H1 (cell line): Measurements from ENCODE around the gene KCNMA1. TPM values are rescaled to one million over a fixed set of nuclear protein-coding genes. Genes with fewer than 3 reads are reported as not detected.

Source experiments
- CTCF ChIA-PET: fragments of 300-600 bp; sonication (Branson Sonifier 250); formaldehyde crosslinking; loops from one replicate; lab custom pipeline; 2021; ENCODE audit not compliant: partially characterized antibody; lab: Charles Lee
- POLR2A ChIA-PET: fragments of 300-600 bp; sonication (Branson Sonifier 250); formaldehyde crosslinking; loops from one replicate; lab custom pipeline; 2021; ENCODE audit warnings: inconsistent platforms; ENCODE audit not compliant: partially characterized antibody; lab: Charles Lee
- DNase-seq, 2 experiments: peaks; one replicate each; pipeline versions ENCODE4 v3.0.0 to v3.0.0-alpha.2; 2010 to 2022; ENCODE audit warnings: low spot score in 2 of 2, low read depth in 1 of 2, mixed read lengths in 1 of 2
- FAIRE-seq: peaks from 2 replicates; lab custom pipeline; 2011; peaks lifted over from hg19 to GRCh38; lab: Jason Lieb, UNC
- H2AFZ ChIP-seq: 2 replicates; pipeline ENCODE4 v1.8.1; 2012; ENCODE audit warnings: low read length, inconsistent platforms
- H2AK5ac ChIP-seq: 2 replicates; pipeline ENCODE4 v1.6.1; 2013; ENCODE audit warnings: low read depth, low read length
- H2BK120ac ChIP-seq: replicated peaks from 2 replicates; pipeline ENCODE3; 2013; ENCODE audit warnings: low read depth, low read length, inconsistent platforms
- H2BK12ac ChIP-seq: 2 replicates; pipeline ENCODE4 v1.6.1; 2013; ENCODE audit warnings: low read depth, low read length
- H2BK15ac ChIP-seq: 2 replicates; pipeline ENCODE4 v1.6.1; 2013; ENCODE audit warnings: low read length
- H2BK20ac ChIP-seq: 2 replicates; pipeline ENCODE4 v1.6.1; 2013; ENCODE audit warnings: low read length
- H2BK5ac ChIP-seq: 2 replicates; pipeline ENCODE4 v1.6.1; 2013; ENCODE audit warnings: low read depth, low read length
- H3K14ac ChIP-seq: 2 replicates; pipeline ENCODE4 v1.6.1; 2013; ENCODE audit warnings: inconsistent platforms; ENCODE audit not compliant: insufficient read length
- H3K18ac ChIP-seq: 2 replicates; pipeline ENCODE4 v1.6.1; 2013; ENCODE audit warnings: low read length; ENCODE audit errors: extremely low read depth
- H3K23ac ChIP-seq: 2 replicates; pipeline ENCODE4 v1.6.1; 2013; ENCODE audit warnings: inconsistent platforms; ENCODE audit not compliant: insufficient read length
- H3K23me2 ChIP-seq: 2 replicates; pipeline ENCODE4 v1.6.1; 2013; ENCODE audit warnings: low read depth, low read length
- H3K27ac ChIP-seq: 2 replicates; pipeline ENCODE4 v1.6.1; 2011; ENCODE audit warnings: low read depth, low read length, inconsistent platforms
- H3K27me3 ChIP-seq, 4 experiments: replicated peaks in 1 of 4; 1 replicate in 1 of 4; 2 replicates in 3 of 4; pipeline versions ENCODE4 v1.6.1 to v1.8.1; 2011 to 2013; ENCODE audit warnings: low read length in 3 of 4, mild to moderate bottlenecking in 3 of 4, inconsistent platforms in 2 of 4, mixed read lengths in 2 of 4, moderate library complexity in 1 of 4; ENCODE audit not compliant: control insufficient read depth in 3 of 4, insufficient read depth in 3 of 4; ENCODE audit errors: extremely low read depth in 1 of 4
- H3K36me3 ChIP-seq, 4 experiments: 2 replicates each; pipeline versions ENCODE4 v1.6.1 to v1.8.1; 2011 to 2013; ENCODE audit warnings: mild to moderate bottlenecking in 4 of 4, low read length in 3 of 4, moderate library complexity in 2 of 4, control low read depth in 1 of 4, inconsistent platforms in 1 of 4; ENCODE audit not compliant: insufficient read depth in 4 of 4, control insufficient read depth in 2 of 4
- H3K4ac ChIP-seq: replicated peaks from 2 replicates; pipeline ENCODE3; 2013; ENCODE audit warnings: low read length, low read depth, mixed read lengths, inconsistent platforms; ENCODE audit not compliant: insufficient read length
- H3K4me1 ChIP-seq, 4 experiments: replicated peaks in 1 of 4; 1 replicate in 1 of 4; 2 replicates in 3 of 4; pipeline versions ENCODE4 v1.6.1 to v1.8.1; 2011 to 2013; ENCODE audit warnings: low read length in 3 of 4, inconsistent platforms in 2 of 4, mixed read lengths in 1 of 4; ENCODE audit not compliant: insufficient read depth in 4 of 4, control insufficient read depth in 3 of 4
- H3K4me2 ChIP-seq, 2 experiments: 2 replicates each; pipeline versions ENCODE4 v1.6.1 to v1.8.1; 2011 to 2013; ENCODE audit warnings: low read depth in 2 of 2, low read length in 2 of 2, control low read depth in 1 of 2, inconsistent platforms in 1 of 2, mild to moderate bottlenecking in 1 of 2; ENCODE audit not compliant: insufficient read depth in 1 of 2
- H3K4me3 ChIP-seq, 4 experiments: fragments of 200-600, 300-600 bp in 1 of 4; sonication (generic), shearing (Covaris generic), sonication (Bioruptor Twin) in 1 of 4; 2 replicates each; pipeline versions ENCODE4 v1.5.1 to v1.8.1; 2011 to 2016; ENCODE audit warnings: low read length in 4 of 4, low read depth in 3 of 4, control low read depth in 2 of 4, inconsistent platforms in 2 of 4, mild to moderate bottlenecking in 2 of 4, mixed read lengths in 1 of 4, moderate library complexity in 1 of 4; ENCODE audit not compliant: insufficient read depth in 2 of 4; ENCODE audit errors: extremely low read depth in 1 of 4
- H3K56ac ChIP-seq: replicated peaks from 2 replicates; pipeline ENCODE3; 2013; ENCODE audit warnings: low read depth, mild to moderate bottlenecking, mixed read lengths, low read length, inconsistent platforms; ENCODE audit not compliant: insufficient read length
- H3K79me1 ChIP-seq: 2 replicates; pipeline ENCODE4 v1.6.1; 2013; ENCODE audit warnings: low read depth, low read length, control low read depth
- H3K79me2 ChIP-seq, 2 experiments: 2 replicates each; pipeline versions ENCODE4 v1.6.1 to v1.8.1; 2012 to 2013; ENCODE audit warnings: low read length in 2 of 2, mild to moderate bottlenecking in 2 of 2, inconsistent platforms in 1 of 2; ENCODE audit not compliant: insufficient read depth in 2 of 2, control insufficient read depth in 1 of 2
- H3K9ac ChIP-seq, 4 experiments: replicated peaks in 1 of 4; 1 replicate in 1 of 4; 2 replicates in 3 of 4; pipeline versions ENCODE4 v1.6.1 to v1.8.1; 2011 to 2013; ENCODE audit warnings: low read depth in 3 of 4, low read length in 3 of 4, control low read depth in 2 of 4, mild to moderate bottlenecking in 2 of 4, moderate library complexity in 2 of 4, inconsistent platforms in 1 of 4; ENCODE audit errors: extremely low read depth in 1 of 4
- H3K9me3 ChIP-seq, 2 experiments: 2 replicates each; pipeline versions ENCODE4 v1.6.1 to v1.8.1; 2012 to 2013; ENCODE audit warnings: mild to moderate bottlenecking in 2 of 2, moderate library complexity in 2 of 2, control low read depth in 1 of 2, inconsistent platforms in 1 of 2, low read depth in 1 of 2, low read length in 1 of 2, mixed read lengths in 1 of 2; ENCODE audit not compliant: insufficient read depth in 2 of 2
- H4K20me1 ChIP-seq, 2 experiments: replicated peaks in 1 of 2; 2 replicates each; pipeline versions ENCODE3 to v1.8.1; 2011 to 2013; ENCODE audit warnings: inconsistent platforms in 2 of 2, low read length in 2 of 2, mild to moderate bottlenecking in 1 of 2; ENCODE audit not compliant: insufficient read depth in 2 of 2, control insufficient read depth in 1 of 2
- H4K5ac ChIP-seq: 2 replicates; pipeline ENCODE4 v1.6.1; 2013; ENCODE audit warnings: low read length, low read depth, mixed read lengths, inconsistent platforms; ENCODE audit not compliant: insufficient read length
- H4K8ac ChIP-seq: 2 replicates; pipeline ENCODE4 v1.8.0; 2013; ENCODE audit warnings: mild to moderate bottlenecking, moderate library complexity, low read length, inconsistent platforms; ENCODE audit not compliant: insufficient read depth; ENCODE audit errors: extremely low read depth
- H4K91ac ChIP-seq: replicated peaks from 2 replicates; pipeline ENCODE3; 2013; ENCODE audit warnings: low read length, mixed read lengths, inconsistent platforms; ENCODE audit not compliant: insufficient read length
- CREB1 ChIP-seq: IDR thresholded peaks from 2 replicates; pipeline ENCODE4 v1.6.1; 2012; ENCODE audit warnings: inconsistent platforms
- TCF12 ChIP-seq: IDR thresholded peaks from 2 replicates; pipeline ENCODE4 v1.6.1; 2011; ENCODE audit warnings: low read depth, mild to moderate bottlenecking, low read length
- WGBS, 2 experiments: shearing (Covaris generic) in 1 of 2; methylation state at CpG; one replicate each; pipeline versions ENCODE4 v1.1.6 to v1.1.7; 2013 to 2015; ENCODE audit warnings: low lambda C conversion rate in 2 of 2, mixed read lengths in 2 of 2, inconsistent platforms in 1 of 2, low coverage in 1 of 2, missing lambda C conversion rate in 1 of 2; ENCODE audit not compliant: insufficient replicate concordance in 2 of 2, insufficient coverage in 1 of 2, insufficient read length in 1 of 2; ENCODE audit errors: extremely low coverage in 1 of 2, missing lambda C conversion rate in 1 of 2; 5-methylcytosine and 5-hydroxymethylcytosine counted together
- polyA plus RNA-seq, 7 experiments: library from polyadenylated mRNA; depleted of rRNA in 3 of 7; stranded (reverse) in 5 of 7; unstranded in 2 of 7; fragments of >200 nt in 5 of 7; fragments of 200-250 nt in 2 of 7; gene quantifications; 1 replicate in 5 of 7; 2 replicates in 1 of 7; 4 replicates in 1 of 7; pipeline versions ENCODE4 v1.2.1 to v1.2.3, GENCODE V29; 2011 to 2013; ENCODE audit warnings: missing spikeins in 2 of 7, mixed read lengths in 2 of 7
- total RNA-seq: library from RNA; stranded (reverse); fragmentation: NEBNext Ultra II Directional; extraction: Animal tissue kit (Norgen Biotek cat#: 25700); gene quantifications from 2 replicates; pipeline ENCODE4 v1.2.1, GENCODE V29; 2021

Gene KCNMA1
- total and polyA plus RNA-seq, 2 of the 8 experiments (the other 6 are each of a cell fraction or from before 2014, with no cell fraction given), result 10.2 to 11.1 TPM

DNA sequence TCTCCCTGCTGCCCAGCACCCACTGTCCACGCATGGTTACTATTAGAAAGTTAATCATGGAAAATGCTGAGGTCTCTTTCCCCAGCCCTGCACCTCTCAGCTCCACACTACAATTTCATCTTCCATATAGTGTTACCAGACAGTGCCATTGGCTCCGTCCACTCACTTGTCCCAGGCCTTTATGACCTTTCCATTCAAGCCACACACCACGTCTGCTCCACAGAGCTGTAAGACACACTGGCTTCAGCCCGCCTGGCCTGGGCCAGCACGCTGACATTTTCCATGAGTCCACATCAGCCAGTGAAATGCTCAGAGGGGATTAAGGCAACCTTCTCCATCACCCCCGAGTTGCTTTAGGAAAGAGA lies 118.7 kb downstream of the KCNMA1 start:
- H2BK15ac ChIP-seq, result no peak overlapping the region
- no peak overlapping the region for H2BK20ac ChIP-seq
- WGBS, 2 experiments, result 95% methylated on average over 6 of the region's 6 CpGs; no CpG with 5 or more reads in 1 of the 2 experiments
- H3K18ac ChIP-seq, result no peak overlapping the region
- H3K23me2 ChIP-seq, result no peaks in the 10 kb centered on the region; the same call in 1 of the 2 replicates
- H2BK5ac ChIP-seq, result no peak overlapping the region
- no peaks in the 10 kb centered on the region; a peak in 1 of 8 replicates for H3K36me3 ChIP-seq
- H3K14ac ChIP-seq, result no peak overlapping the region
- no peak overlapping the region for H2AK5ac ChIP-seq
- H3K4me3 ChIP-seq, result no peak overlapping the region
- no peak overlapping the region for H3K9ac ChIP-seq
- DNase-seq (no peak), FAIRE-seq (no peak)
- H3K27ac ChIP-seq, result no peak overlapping the region
- no peak overlapping the region for H4K91ac ChIP-seq
- no peak overlapping the region for H4K8ac ChIP-seq
- H4K20me1 ChIP-seq, result no peaks in the 10 kb centered on the region
- H3K9me3 ChIP-seq, result peaks cover 0 to 5% of the 10 kb centered on the region in 2 experiments; a peak in 1 of 4 replicates
- POLR2A ChIA-PET, result no interaction called here
- no peak overlapping the region for H3K56ac ChIP-seq
- H3K4me2 ChIP-seq, result no peak overlapping the region
- H3K79me1 ChIP-seq, result no peaks in the 10 kb centered on the region; the same call in 1 of the 2 replicates
- no peaks in the 10 kb centered on the region for H3K27me3 ChIP-seq
- H3K4ac ChIP-seq, result no peak overlapping the region
- no peak overlapping the region for H2AFZ ChIP-seq
- no peak overlapping the region for H2BK12ac ChIP-seq
- H3K4me1 ChIP-seq, result peaks cover 0 to 4% (median 1%) of the 10 kb centered on the region in 4 experiments; a peak in 4 of 7 replicates
- no peak overlapping the region for H4K5ac ChIP-seq
- no peak overlapping the region for H3K23ac ChIP-seq
- no peak overlapping the region for H2BK120ac ChIP-seq
- CTCF ChIA-PET, result interaction anchor here (1.4 to 1.7 kb wide), 2 partner anchors 123 to 345 kb away, joined by 4 to 8 read pairs; no protein-coding TSS in a partner anchor
- no peaks in the 10 kb centered on the region for H3K79me2 ChIP-seq
- TF ChIP-seq CREB1 (no peak), TCF12 (no peak)
